ENCODE data around the gene KRT32. TPM values are rescaled to one million over a fixed set of nuclear protein-coding genes. Genes with fewer than 3 reads are reported as not detected.

The KRT32 gene
- total RNA-seq, 1 donor from 2014 or later = not detected

- intact Hi-C loops (cut with micrococcal nuclease) = no loop called here
Observed at GRCh38 chr17:41467561-41467960, 375 bp upstream of the KRT32 start.

DNA sequence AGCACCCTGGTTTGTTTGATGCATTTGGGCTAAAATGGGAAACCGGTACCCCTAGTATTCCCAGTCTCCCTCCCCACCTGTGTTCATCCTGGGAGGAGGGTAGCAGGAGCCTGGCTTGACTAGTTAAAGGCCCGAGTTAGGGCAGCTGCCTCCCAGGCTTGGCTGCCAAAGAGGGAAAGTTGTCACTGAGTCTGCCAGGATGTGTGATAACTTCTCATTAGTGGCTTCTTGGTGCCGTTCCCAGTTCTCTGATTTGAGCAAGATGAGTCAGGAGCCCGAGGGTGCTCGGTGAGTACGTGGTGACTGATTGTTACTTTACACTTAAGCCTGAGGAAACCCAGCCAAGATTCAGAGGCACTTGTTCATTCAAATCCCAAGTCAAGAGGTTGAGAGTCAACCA lies 2.5 kb downstream of the KRT32 start:
- intact Hi-C loops (cut with micrococcal nuclease) = no loop called here

DNA sequence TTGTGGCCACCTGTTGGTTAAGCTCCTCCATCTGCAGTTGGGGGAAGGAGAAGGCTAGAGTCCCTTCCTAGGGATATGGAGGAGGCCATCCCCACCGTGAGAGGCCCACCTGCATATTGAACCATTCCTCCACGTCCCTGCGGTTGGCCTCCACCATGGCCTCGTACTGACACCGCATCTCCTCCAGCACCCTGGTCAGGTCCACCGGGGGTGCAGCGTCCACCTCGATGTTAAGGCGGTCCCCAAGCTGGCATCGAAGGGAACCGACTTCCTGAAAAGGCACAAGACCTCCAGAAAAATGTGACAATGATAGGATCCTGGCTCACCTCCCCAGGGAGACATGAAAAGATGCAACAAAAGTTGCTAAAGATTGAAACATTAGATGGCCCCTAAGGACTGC lies 3.0 kb downstream of the KRT32 start:
- intact Hi-C loops (cut with micrococcal nuclease) = no loop called here

DNA sequence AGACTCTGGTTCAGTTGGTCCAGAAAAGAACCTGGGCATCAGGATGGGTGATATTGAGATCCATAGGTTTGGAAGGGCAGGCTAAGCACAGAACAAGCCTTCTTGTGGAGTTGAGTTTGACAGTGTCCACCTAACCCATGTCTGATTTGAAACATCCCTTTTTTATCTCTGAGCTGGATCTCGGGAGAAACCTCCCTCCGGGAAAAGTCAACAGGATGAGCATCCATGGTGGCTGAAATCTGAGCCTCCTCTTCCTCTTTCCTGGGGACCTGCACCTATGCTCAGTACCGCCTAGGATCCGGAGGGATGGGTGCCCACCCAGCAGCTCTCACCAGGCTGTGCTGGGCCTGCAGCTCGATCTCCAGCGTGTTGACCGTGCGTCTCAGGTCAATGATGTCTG lies 3.4 kb downstream of the KRT32 start:
- intact Hi-C loops (cut with micrococcal nuclease) = no loop called here

DNA sequence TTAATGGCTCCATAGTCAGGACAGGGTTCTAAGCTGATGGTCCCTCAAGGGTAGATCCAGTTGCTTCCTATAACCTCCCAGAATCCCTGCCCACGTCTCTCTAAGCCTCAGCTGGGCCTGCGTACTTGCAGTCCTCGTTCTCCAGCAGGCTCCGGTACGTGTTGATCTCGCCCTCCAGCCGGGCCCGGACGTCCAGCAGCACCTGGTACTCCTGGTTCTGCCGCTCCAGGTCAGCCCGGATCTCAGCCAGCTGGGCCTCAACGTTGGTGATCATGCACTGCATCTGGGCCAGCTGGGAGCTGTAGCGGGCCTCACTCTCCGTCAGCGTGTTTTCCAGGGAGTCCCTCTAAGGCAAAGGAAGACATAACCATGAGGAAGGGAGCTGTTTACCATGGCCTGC lies 4.5 kb downstream of the KRT32 start:
- intact Hi-C loops (cut with micrococcal nuclease) = no loop called here

GRCh38 chr17:41457676-41458075 lies 9.5 kb downstream of the KRT32 start:
- intact Hi-C loops (cut with micrococcal nuclease) = no loop called here

DNA sequence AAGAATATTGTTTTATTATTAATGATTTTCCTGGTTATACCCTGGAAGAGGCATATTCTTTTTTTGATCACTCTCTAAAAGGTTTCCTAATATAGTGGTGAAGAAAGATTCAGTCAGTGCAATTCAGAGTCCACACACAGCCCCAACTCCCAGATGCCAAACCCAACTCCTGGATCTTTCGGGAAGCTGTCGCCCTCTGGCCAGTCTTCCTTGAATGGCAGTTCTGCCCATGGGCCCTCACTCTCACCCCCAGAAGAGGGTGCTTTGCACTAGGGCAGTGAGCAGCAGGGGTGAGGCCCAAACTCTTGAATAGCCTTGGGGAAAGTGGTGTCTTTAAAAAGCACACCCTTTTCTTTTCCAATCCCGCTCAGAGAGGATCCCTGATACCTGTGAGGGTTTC lies 11.0 kb downstream of the KRT32 start:
- intact Hi-C loops (cut with micrococcal nuclease) = no loop called here

- intact Hi-C loops (cut with micrococcal nuclease) = no loop called here
Observed at GRCh38 chr17:41455236-41455635, 11.9 kb downstream of the KRT32 start.

DNA sequence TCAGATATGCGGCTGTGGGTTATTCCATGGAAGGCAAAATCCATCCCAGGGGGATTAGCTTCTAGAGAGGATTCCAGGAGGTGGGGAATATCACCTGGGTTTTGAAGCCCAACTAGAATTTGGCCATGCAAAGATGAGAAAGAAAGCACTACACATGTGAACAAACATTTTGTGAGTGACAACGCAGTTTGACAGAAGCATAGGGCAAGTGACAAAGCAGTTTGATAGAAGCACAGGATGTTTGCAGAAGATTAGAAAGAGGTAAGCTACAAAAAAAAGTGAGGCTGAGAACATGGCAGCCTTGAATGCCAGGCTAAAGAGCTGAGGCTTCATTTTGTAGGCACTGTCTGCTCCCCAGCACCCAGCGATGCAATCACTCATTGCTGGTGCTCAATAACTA lies 14.1 kb downstream of the KRT32 start:
- intact Hi-C loops (cut with micrococcal nuclease) = no loop called here

GRCh38 chr17:41452281-41452680 lies 14.9 kb downstream of the KRT32 start:
- intact Hi-C loops (cut with micrococcal nuclease) = no loop called here

GRCh38 chr17:41451154-41451728 lies 15.9 kb downstream of the KRT32 start:
- intact Hi-C loops (cut with micrococcal nuclease) = no loop called here

DNA sequence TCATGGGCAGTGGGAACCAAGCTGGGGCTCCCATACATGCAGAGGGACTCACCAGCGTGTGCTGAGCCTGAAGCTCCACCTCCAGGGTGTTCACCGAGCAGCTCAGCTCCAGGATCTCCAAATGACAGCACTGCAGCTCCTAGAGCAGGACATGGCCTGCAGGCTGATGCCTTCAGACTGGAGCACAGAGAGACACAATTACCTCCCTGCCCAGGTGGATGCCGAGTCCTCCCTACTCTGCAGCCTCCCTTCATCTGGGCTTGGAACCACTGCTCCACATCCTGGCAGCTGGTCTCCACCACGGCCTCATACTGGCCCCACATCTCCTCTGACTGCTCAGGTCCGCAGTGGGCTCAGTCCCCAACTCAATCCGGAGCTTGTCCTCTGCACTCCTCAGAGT lies 18.2 kb downstream of the KRT32 start:
- intact Hi-C loops (cut with micrococcal nuclease) = no loop called here

- intact Hi-C loops (cut with micrococcal nuclease) = no loop called here
Observed at GRCh38 chr17:41448506-41448905, 18.7 kb downstream of the KRT32 start.

DNA sequence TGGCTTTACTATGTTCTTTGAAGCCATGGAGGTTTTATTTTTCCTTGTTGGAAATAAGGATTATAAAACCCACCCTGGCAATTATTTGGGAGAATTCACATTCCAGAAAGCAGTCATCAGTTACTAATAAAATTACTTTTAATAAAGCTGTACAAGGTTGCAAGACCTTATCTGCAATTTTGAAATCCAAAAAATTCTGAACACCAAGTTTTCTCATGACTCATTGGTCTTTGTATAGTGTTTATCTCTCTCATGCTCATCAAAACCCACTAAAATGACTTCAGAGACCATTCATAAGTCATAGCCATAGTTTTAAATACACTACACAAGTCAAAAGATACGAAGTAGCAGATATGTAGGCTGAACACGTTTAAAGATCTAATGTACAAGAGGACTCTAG lies 20.4 kb downstream of the KRT32 start:
- intact Hi-C loops (cut with micrococcal nuclease) = no loop called here

DNA sequence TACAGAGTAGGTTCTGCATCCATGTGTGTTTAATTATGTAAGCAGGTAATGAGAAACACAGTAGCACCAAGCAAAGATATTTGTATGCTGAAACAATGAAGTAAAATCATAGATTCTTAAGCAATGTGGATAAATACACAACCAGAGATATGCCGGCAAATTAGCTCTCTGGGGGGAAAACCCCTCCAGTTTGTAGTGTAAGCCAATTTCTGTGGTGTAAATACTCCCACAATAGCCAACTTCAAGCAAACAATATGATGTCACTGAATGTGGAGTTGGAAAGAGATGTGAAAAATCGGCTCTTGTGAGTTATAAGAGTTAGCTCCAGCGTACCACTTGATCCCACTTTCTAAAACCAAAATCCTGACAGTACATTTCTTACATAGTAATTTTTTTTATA lies 22.5 kb downstream of the KRT32 start:
- intact Hi-C loops (cut with micrococcal nuclease) = no loop called here

- intact Hi-C loops (cut with micrococcal nuclease) = no loop called here
Observed at GRCh38 chr17:41444186-41444585, 23.0 kb downstream of the KRT32 start.

GRCh38 chr17:41442739-41443138 lies 24.4 kb downstream of the KRT32 start:
- intact Hi-C loops (cut with micrococcal nuclease) = no loop called here

DNA sequence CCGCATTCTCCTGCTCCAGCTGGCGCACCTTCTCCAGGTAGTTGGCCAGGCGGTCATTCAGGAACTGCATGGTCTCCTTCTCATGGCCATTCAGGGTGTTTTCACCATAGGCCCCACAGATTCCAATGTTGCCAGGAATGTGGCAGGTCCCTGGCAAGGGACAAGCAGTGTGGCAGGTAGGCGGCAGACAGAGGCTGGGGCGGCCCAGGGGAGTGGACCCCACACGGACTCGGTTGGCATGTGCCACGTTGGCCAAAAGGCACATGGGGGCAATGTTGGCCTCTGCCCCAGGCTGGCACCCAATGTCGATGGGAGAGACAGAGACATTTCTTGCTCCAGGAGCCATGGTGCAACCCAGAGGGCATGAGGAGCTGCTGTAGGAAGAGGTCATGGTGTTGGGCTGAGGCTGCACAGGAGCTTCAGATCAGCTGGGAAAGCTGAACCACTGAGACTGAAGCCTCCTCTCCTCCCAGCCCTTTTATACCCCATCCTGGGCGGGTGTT lies 26.6 kb downstream of the KRT32 start, which contains the start of gene KRT38:
TSS of gene KRT38 (minus strand) at position 453 of the 503 bp plus-strand sequence. CDS start at position 391, 62 bp downstream.
- intact Hi-C loops (cut with micrococcal nuclease) = no loop called here

GRCh38 chr17:41439375-41439774 lies 27.8 kb downstream of the KRT32 start:
- intact Hi-C loops (cut with micrococcal nuclease) = no loop called here

- intact Hi-C loops (cut with micrococcal nuclease) = no loop called here
Observed at GRCh38 chr17:41437769-41438168, 29.4 kb downstream of the KRT32 start.

DNA sequence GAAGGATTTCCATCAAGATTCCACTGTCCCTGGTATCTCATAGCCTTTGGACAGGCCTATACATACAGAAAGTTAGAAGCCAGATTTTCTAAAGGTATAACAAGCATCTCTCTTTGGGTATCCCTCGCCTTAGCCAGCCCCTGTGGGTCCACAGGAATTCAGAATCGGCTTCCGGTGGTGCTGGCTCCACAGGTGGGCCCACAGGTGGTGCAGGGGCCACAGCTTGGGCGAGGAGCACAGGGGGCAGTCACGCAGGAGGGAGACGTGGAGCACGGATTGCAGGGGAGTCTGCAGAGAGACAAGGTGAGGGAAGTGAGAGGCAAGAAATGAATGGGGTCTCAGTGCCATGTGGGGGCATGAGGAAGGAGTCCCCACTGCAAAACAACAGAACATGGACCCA lies 29.9 kb downstream of the KRT32 start:
- intact Hi-C loops (cut with micrococcal nuclease) = no loop called here

DNA sequence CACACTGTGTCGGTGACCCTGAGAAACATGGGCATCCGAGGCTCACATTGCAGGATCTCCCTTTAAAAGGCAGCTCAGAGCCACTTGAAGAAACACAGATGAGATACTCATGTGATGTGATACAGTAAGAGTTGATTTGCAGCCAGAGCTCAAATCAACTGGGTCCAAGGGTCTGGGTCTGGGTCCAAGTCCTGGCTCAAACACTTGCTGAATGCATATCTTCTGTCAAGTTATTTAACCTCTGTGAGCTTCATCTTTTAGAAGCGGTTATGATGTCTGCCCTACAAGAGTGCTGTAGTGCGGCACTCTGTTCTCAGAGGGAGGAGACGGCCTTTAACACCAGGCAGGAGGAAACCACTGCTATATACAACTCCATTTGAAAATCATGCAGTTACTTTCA lies 32.8 kb downstream of the KRT32 start:
- intact Hi-C loops (cut with micrococcal nuclease) = no loop called here

DNA sequence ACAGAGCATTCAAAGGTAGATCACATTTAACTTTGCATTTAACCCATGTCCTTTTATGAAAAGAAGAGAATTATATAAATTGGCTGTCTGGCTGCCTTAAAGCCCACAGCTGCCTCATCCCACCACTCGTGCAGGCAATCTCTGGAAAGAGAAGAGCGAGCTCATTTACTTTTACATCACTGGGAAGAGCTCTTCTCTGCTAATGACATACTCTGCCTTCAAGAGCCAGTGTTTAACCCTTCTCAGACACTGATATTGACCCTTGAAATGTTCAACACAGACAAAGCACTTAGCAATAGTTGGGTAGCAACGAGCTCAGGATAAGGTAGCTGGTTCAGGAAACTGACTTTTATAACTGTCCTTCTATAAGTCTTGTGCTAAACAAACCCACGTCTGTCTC lies 33.2 kb downstream of the KRT32 start:
- intact Hi-C loops (cut with micrococcal nuclease) = no loop called here

DNA sequence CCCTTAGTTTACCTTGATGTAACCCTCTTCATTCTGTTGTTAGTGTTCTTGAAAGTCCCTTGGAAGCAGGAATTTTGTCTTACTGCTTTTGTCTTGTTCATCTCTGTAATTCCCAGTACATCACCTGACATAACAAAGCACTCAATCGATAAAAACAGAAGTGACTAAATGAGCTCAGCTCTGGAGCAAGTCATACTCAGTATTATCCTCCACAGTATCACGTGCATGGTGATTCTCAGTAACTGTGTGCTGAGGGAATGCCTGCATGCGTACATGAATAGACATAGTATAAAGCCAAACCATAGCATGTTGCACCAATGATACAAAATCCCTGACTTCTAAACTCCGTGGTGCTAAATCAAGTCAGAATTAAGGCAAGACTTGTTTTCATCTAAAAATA lies 33.6 kb downstream of the KRT32 start:
- intact Hi-C loops (cut with micrococcal nuclease) = no loop called here

All from T-helper 1 cell treated with Interleukin-12 subunit alpha and Interleukin-12 subunit beta and Interleukin-4 antibody, amounts not matched to agents 30 ng/mL and 1 ng/mL, for 36 hours (primary cell).